ENCODE results near the gene NAT9. TPM values are rescaled to one million over a fixed set of nuclear protein-coding genes. Genes with fewer than 3 reads are reported as not detected.

NAT9 gene
- total RNA-seq, 1 donor from 2014 or later = 50.1 TPM

DNA sequence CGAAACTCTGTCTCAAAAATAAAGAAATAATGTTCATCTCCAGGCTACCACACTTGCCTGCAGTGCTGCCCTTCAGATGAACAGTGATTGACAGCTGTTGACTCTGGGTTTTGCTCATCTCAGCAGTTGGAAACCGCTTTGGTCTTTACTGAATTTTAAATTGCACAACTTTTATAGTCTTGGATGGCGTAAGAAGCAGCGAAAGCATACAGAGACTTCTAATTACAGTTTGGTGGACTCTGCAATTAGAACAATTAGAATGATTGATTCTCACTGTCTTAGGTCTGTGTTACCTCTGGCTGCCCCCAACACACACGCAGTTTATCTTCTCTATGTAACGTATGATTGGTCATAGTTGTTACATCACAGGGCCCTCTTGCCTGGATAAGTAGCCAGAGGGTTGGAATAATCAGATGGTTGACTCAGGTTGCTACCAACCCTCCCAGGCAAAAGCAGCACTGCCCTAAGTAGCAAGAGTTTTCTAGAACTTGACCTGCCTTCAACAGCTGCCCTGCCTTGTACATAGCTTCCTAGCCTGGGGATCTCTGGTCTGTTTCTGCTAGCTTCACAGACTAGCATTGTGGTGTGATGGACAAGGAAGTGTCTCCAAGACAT is 1.9 kb upstream of the NAT9 start:
- H3K4me3 Mint-ChIP-seq (ENCODE audit: unreplicated experiment) = peak overlapping the region; percentile 8
- H3K27ac Mint-ChIP-seq (ENCODE audit: unreplicated experiment) = no peak overlapping the region

DNA sequence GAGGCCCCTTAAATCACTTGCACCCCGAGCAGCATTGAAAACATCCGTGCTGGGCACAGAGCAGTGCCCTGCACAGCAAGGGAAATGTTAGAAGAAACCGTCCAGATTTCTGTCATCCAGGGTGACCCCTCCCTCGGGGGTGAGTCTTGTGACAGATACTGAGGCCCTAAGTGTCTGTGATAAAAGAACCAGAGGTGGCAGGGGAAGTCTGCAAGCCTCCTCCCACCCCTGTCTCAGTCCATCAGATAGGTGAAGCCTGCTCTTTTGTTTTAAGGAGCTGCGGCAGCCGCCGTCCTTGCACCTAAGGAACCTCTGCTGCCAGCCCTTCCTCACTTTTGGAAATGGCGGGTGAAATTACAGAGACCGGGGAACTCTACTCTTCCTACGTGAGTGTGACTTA is 845 bp upstream of the NAT9 start:
- TF ChIP-seq, protein P1, sequence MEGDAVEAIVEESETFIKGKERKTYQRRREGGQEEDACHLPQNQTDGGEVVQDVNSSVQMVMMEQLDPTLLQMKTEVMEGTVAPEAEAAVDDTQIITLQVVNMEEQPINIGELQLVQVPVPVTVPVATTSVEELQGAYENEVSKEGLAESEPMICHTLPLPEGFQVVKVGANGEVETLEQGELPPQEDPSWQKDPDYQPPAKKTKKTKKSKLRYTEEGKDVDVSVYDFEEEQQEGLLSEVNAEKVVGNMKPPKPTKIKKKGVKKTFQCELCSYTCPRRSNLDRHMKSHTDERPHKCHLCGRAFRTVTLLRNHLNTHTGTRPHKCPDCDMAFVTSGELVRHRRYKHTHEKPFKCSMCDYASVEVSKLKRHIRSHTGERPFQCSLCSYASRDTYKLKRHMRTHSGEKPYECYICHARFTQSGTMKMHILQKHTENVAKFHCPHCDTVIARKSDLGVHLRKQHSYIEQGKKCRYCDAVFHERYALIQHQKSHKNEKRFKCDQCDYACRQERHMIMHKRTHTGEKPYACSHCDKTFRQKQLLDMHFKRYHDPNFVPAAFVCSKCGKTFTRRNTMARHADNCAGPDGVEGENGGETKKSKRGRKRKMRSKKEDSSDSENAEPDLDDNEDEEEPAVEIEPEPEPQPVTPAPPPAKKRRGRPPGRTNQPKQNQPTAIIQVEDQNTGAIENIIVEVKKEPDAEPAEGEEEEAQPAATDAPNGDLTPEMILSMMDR (IDR thresholded peaks at IDR 0.05; ENCODE audit: unreplicated experiment) = no peak
- peak overlapping the region; percentile 99 for H3K4me3 Mint-ChIP-seq (ENCODE audit: unreplicated experiment)
- H3K4me1 Mint-ChIP-seq (ENCODE audit: unreplicated experiment) = peaks cover 43% of the 10 kb centered on the region
- H3K36me3 Mint-ChIP-seq (ENCODE audit: low read depth, unreplicated experiment) = peaks cover 13% of the 10 kb centered on the region
- H3K9me3 Mint-ChIP-seq (ENCODE audit: unreplicated experiment) = no peaks in the 10 kb centered on the region
- DNase-seq (ENCODE audit: low spot score) = no peak
- peaks cover 18% of the 10 kb centered on the region for H3K27me3 Mint-ChIP-seq (ENCODE audit: unreplicated experiment)
- no peak overlapping the region for H3K27ac Mint-ChIP-seq (ENCODE audit: unreplicated experiment)

More for the DNA sequence above, 1.9 kb upstream of the NAT9 start:
- Mint-ChIP-seq H3K36me3 (ENCODE audit: low read depth, unreplicated experiment) (peaks cover 8% of the 10 kb centered on the region), H3K4me1 (ENCODE audit: unreplicated experiment) (peaks cover 43% of the 10 kb centered on the region), H3K27me3 (ENCODE audit: unreplicated experiment) (peaks cover 18% of the 10 kb centered on the region), H3K9me3 (ENCODE audit: unreplicated experiment) (no peaks in the 10 kb centered on the region)
- no peak for DNase-seq (ENCODE audit: low spot score)
- TF ChIP-seq, protein P1 (IDR thresholded peaks at IDR 0.05; ENCODE audit: unreplicated experiment) = no peak

DNA sequence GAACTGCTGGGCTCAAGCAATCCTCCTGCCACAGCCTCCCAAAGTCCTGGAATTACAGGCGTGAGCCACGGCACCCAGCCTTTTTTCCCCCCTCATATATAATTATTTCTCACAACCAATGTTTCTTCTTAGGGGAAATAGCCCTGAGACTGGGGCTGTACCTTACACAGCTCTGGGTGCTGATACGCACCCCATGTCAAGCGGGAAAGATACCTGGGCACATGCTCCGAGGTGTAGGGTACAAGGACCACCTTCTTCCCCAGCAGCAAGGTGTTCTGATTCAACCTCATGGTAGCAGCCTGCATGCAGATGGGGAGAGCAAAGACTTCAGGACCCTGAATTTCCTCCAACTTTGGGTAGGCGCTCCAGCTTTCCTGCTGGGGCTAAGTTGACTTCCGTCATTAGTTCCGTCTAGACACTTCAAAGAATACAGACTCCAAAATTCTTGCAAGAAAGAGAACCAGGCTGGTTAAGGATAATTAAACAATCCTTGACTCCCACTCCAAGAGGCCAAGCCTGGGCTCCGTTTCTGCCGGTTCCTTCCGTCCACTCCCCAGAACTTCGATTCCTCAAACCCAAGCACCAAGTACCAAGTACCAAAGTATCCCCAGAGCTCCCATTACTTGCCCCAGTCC is 619 bp downstream of the NAT9 start:
- Mint-ChIP-seq H3K36me3 (ENCODE audit: low read depth, unreplicated experiment) (peaks cover 20% of the 10 kb centered on the region), H3K4me1 (ENCODE audit: unreplicated experiment) (peaks cover 41% of the 10 kb centered on the region), H3K9me3 (ENCODE audit: unreplicated experiment) (no peaks in the 10 kb centered on the region), H3K4me3 (ENCODE audit: unreplicated experiment) (peak overlapping the region; percentile 99), H3K27ac (ENCODE audit: unreplicated experiment) (peak overlapping the region; percentile 99), H3K27me3 (ENCODE audit: unreplicated experiment) (peaks cover 16% of the 10 kb centered on the region)
- TF ChIP-seq, protein P1 (IDR thresholded peaks at IDR 0.05; ENCODE audit: unreplicated experiment) = no peak
- DNase-seq (ENCODE audit: low spot score) = no peak

DNA sequence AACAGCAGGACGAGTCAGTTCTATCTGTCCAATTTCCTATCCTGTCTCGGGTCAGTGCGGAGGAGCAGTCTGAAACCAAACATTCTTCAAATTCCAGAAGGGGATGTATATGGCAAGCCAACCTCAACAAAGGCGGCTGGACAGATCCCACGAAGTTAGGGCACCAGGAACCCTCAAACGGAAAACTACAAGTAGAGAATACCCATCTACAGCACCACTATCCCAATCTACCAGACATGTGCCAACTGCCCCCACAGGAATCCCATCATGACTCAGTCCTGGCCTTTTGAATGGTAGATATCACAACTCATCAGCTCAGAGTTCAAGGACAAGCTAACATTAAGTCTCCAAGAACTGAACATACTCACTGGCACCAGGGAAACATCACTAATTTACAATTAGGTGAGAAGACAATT is 2.3 kb downstream of the NAT9 start:
- Mint-ChIP-seq H3K4me1 (ENCODE audit: unreplicated experiment) (peaks cover 27% of the 10 kb centered on the region), H3K27me3 (ENCODE audit: unreplicated experiment) (peaks cover 17% of the 10 kb centered on the region), H3K36me3 (ENCODE audit: low read depth, unreplicated experiment) (peaks cover 18% of the 10 kb centered on the region), H3K27ac (ENCODE audit: unreplicated experiment) (no peak overlapping the region), H3K4me3 (ENCODE audit: unreplicated experiment) (no peak overlapping the region), H3K9me3 (ENCODE audit: unreplicated experiment) (no peaks in the 10 kb centered on the region)
- no peak for DNase-seq (ENCODE audit: low spot score)
- TF ChIP-seq, protein P1 (IDR thresholded peaks at IDR 0.05; ENCODE audit: unreplicated experiment) = no peak

DNA sequence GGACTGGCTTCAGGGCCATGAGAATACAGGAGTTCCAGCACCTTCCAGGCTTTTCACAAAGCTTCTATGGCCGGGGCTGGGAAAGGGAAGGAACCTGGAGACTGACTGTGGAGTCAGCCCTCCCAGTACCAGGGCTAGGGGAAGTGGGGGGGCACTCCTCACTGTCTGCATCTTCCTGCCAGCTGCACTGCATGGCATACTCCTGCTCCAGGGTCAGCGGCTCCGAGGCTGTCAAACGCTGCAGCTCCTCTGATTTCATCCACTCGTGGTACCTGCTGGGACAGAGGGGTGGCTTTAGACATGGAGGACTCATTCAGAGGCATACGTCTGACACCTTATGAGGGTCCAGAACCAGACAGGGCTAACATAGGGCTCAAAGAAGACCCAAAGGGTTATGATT is 2.7 kb downstream of the NAT9 start:
- TF ChIP-seq, protein P1 (IDR thresholded peaks at IDR 0.05; ENCODE audit: unreplicated experiment) = no peak
- Mint-ChIP-seq H3K36me3 (ENCODE audit: low read depth, unreplicated experiment) (peaks cover 22% of the 10 kb centered on the region), H3K4me3 (ENCODE audit: unreplicated experiment) (peak overlapping the region; percentile 62), H3K4me1 (ENCODE audit: unreplicated experiment) (peaks cover 25% of the 10 kb centered on the region), H3K27me3 (ENCODE audit: unreplicated experiment) (peaks cover 21% of the 10 kb centered on the region), H3K9me3 (ENCODE audit: unreplicated experiment) (no peaks in the 10 kb centered on the region), H3K27ac (ENCODE audit: unreplicated experiment) (no peak overlapping the region)
- no peak for DNase-seq (ENCODE audit: low spot score)
